Muscle of arm (tissue), 14 donors: Measurements from ENCODE around the gene KLHDC3. TPM values are rescaled to one million over a fixed set of nuclear protein-coding genes. Genes with fewer than 3 reads are reported as not detected.

Source experiments
- DNase-seq: peaks from one replicate; pipeline ENCODE4 v3.0.0-alpha.2; 2013
- long read RNA-seq, 11 donors: transcript quantifications; one replicate each; lab custom pipeline, GENCODE V29; 2026
- polyA plus RNA-seq, 12 donors: library from polyadenylated mRNA; unstranded; fragments of 120-200 nt; gene quantifications; one replicate each; pipeline ENCODE4 v1.2.1, GENCODE V29; 2013; ENCODE audit not compliant: insufficient read length in 12 of 12

Gene KLHDC3
- 100 to 1,000 TPM; 120 to 250 (median 193) TPM for polyA plus RNA-seq
- long read RNA-seq, donor 1, transcript KLHDC3-202 (11 exons, 1,909 nt), result major isoform, 24 of 30 reads
- long read RNA-seq, donor 1, partial matches to known transcripts, result 6 of 30 reads
- long read RNA-seq, donor 1, other reads (novel, unspliced or antisense), result 0 of 30 reads
- long read RNA-seq, donor 2, transcript KLHDC3-202 (11 exons, 1,909 nt), result major isoform, 103 of 160 reads
- long read RNA-seq, donor 2, partial matches to known transcripts, result 52 of 160 reads
- long read RNA-seq, donor 2, other reads (novel, unspliced or antisense), result 5 of 160 reads
- long read RNA-seq, donor 3, transcript KLHDC3-202 (11 exons, 1,909 nt), result major isoform, 43 of 50 reads
- long read RNA-seq, donor 3, partial matches to known transcripts, result 7 of 50 reads
- long read RNA-seq, donor 3, other reads (novel, unspliced or antisense), result 0 of 50 reads
- long read RNA-seq, donor 4, transcript KLHDC3-202 (11 exons, 1,909 nt), result major isoform, 32 of 58 reads
- long read RNA-seq, donor 4, partial matches to known transcripts, result 26 of 58 reads
- long read RNA-seq, donor 4, other reads (novel, unspliced or antisense), result 0 of 58 reads
- long read RNA-seq, donor 5, transcript KLHDC3-202 (11 exons, 1,909 nt), result major isoform, 140 of 190 reads
- long read RNA-seq, donor 5, partial matches to known transcripts, result 45 of 190 reads
- long read RNA-seq, donor 5, other reads (novel, unspliced or antisense), result 5 of 190 reads
- long read RNA-seq, donor 6, transcript KLHDC3-202 (11 exons, 1,909 nt), result major isoform, 30 of 56 reads
- long read RNA-seq, donor 6, partial matches to known transcripts, result 26 of 56 reads
- long read RNA-seq, donor 6, other reads (novel, unspliced or antisense), result 0 of 56 reads
- long read RNA-seq, donor 7, transcript KLHDC3-202 (11 exons, 1,909 nt), result major isoform, 38 of 49 reads
- long read RNA-seq, donor 7, partial matches to known transcripts, result 11 of 49 reads
- long read RNA-seq, donor 7, other reads (novel, unspliced or antisense), result 0 of 49 reads
- long read RNA-seq, donor 8, transcript KLHDC3-202 (11 exons, 1,909 nt), result major isoform, 113 of 156 reads
- long read RNA-seq, donor 8, partial matches to known transcripts, result 43 of 156 reads
- long read RNA-seq, donor 8, other reads (novel, unspliced or antisense), result 0 of 156 reads
- long read RNA-seq, donor 9, transcript KLHDC3-202 (11 exons, 1,909 nt), result major isoform, 37 of 84 reads
- long read RNA-seq, donor 9, partial matches to known transcripts, result 47 of 84 reads
- long read RNA-seq, donor 9, other reads (novel, unspliced or antisense), result 0 of 84 reads
- long read RNA-seq, donor 10, transcript KLHDC3-202 (11 exons, 1,909 nt), result major isoform, 90 of 115 reads
- long read RNA-seq, donor 10, partial matches to known transcripts, result 24 of 115 reads
- long read RNA-seq, donor 10, other reads (novel, unspliced or antisense), result 0 of 115 reads
- long read RNA-seq, donor 11, transcript KLHDC3-202 (11 exons, 1,909 nt), result major isoform, 58 of 76 reads
- long read RNA-seq, donor 11, partial matches to known transcripts, result 18 of 76 reads
- long read RNA-seq, donor 11, other reads (novel, unspliced or antisense), result 0 of 76 reads

DNA sequence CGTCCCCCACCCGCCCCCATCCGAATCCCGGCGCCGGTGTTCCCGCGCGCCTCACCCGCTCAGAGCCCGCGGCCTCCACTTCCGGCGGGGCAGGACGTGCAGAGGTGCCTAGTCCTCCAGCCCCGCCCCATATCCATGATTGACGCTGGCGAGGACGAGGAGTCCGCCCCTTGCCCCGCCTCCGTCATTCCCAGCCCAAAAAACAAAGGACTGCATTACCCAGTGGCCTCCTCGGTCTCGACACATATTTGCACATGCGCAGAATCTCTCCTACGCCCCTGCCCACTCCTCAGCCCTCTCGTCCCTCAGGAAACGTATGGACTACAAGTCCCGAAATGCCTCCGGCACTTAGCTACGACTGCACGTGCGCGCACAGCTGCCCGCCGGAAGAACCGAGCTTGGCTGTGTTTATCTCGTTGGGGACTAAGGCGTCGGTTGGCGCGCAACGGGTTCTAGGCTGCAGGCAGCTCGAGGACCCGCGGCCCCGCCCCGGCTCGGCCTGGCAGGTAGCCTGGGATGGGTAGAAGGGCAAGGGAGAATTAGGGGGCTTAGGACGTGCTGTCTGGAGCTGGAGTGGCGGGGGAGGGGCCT, at the start of gene KLHDC3, which contains the start of gene MEA1:
Gene KLHDC3, plus strand, starts transcription at position 407 of the 591 bp plus-strand sequence. CDS start 2,944 bp downstream, outside the sequence.
Gene MEA1, minus strand, starts transcription at position 104 of the 591 bp plus-strand sequence. CDS start 133 bp downstream, outside the sequence.
- DNase-seq, result peak; percentile 99

DNA sequence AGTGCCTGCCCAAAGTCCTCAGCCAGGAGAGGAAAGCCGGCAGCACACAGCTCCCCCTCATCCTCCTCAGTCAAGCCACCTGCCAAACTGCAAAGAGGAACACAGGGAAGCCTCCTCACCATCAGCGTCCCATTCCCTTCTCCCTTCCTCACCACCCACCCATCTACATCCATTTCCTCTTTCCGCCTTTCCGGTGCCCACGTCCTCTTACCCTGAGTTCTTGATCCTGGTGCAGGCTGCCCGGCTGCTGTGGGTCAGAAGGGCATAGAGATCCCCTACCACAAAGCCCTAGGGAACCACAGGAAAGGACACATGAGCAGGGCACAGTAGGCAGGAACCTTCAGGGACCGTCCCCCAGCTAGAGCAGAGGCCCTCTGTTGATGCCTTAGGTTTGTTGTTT, 47.5 kb upstream of the KLHDC3 start:
- no peak for DNase-seq

- DNase-seq, result no peak
Observed at GRCh38 chr6:42967228-42967627, 46.8 kb upstream of the KLHDC3 start.

- DNase-seq, result no peak
Observed at GRCh38 chr6:42968126-42968701, 45.8 kb upstream of the KLHDC3 start.

GRCh38 chr6:42968783-42969182, 45.3 kb upstream of the KLHDC3 start:
- DNase-seq, result no peak

DNA sequence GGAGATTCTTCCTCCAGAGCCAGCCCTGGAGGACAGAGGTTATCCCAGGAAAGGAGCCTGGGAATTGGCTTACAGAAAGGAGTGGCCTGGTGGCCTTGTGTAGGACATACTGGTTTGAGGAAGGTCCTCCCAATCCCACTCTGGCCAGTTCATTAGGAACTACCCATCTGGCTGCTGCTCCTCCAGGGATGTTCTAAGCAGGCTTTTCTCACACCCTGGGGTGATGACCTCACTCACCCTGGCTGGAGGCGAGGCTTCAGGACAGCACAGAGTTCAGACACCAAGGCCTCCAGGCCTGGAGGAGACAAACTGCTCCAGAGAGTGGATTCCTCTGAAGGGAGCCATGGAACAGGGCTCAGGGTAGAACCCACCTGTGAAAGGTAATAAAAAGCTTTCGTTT, 44.6 kb upstream of the KLHDC3 start:
- DNase-seq, result no peak

DNA sequence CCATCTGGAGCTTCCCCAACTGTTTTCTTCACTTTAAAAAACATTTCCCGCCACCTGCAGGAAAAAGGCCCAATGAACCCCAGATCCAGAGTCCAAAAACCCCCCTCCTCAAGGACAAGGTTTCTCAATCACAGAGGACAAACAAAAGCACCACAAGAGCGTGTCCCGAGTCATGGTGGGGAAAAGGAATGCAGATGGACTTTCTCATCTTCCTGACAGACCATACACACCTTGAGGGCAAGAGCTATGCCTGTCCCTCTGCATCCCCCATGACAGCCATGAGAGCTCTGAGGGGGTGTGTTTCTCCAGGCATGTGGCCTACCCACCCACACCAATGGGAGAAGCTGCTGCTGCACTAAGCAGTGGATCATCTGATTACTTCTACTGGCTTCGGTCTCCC, 44.1 kb upstream of the KLHDC3 start:
- DNase-seq, result no peak

- DNase-seq, result no peak
Observed at GRCh38 chr6:42970871-42971612, 43.0 kb upstream of the KLHDC3 start.

DNA sequence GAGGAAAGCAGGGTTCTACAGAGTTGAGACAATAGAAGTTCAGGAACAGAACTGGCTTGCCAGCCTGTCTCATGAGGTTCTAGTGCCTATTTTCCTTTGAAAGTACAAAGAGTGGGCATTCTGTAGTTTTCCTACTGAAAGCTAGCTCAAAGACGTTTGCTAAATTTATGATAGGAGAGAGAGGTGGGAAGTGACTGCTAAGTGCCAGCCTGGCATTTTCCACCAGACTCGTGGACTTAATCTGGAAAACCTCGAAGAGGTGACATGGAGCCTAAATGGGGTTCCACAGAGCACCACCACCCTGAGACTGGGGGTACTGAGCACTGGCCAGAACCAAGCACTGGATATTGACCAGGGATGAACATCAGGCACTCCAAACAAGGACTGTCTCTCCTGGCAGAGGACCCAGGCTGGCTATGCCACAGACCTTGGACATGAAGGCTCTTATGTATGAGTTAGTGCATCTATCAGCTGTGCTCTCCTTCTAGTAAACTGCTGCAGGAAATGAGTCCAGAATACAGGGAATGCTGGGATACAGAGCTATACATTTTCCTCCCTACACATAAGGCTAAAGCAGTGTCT, 42.2 kb upstream of the KLHDC3 start:
- no peak for DNase-seq

- no peak for DNase-seq
Observed at GRCh38 chr6:42973926-42974325, 40.1 kb upstream of the KLHDC3 start.

GRCh38 chr6:42974919-42975505, 39.0 kb upstream of the KLHDC3 start:
- DNase-seq, result no peak

DNA sequence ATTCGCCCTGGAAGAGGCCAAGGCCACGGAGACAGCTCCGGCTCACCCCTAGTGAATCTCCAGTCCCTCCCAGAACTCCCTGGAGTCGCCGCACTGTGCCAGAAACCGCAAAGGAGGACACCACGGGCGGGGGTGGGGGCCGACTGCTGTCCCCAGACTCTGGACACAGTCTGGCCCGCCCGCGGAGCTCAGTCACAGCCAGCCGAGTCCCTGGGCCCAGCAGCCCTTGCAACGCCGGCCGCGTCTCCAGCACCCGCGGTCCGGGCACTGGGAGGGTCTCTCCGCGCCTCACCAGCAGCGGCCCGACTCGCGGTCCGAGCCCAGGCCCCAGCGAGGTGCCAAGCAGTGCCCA, 35.6 kb upstream of the KLHDC3 start:
- no peak for DNase-seq

DNA sequence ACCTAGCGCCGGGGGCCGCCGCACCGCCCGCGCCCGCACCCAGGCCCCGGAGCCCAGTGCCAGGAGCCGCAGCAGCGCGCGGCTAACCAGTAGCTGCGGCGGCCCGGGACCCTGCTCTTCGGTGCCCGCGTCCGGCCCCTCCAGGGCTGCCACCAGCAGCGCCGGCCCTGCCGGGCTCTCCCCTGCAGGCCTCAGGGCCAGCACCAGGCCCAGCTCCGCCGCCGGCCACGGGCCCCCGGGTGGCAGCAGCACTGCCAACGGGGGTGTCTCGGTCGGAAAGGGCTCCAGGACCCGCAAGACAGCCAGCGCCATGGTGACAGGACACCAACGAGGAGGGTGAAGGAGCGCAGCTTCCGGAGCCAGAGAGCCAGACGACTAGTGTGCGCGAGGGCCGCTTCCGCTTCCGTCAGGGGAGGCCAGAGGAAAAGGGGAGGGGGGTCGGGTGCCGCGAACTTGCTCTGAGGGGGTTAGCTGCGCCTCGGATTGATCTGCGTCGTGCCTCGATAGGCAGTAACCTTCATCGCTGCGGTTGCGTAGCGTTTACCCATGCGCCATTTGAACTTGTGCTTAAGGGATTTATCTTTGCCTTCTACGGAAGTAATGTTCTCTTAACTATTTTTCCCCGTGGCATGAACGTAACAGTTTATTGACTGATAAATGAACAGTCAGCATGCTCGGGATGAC, 35.1 kb upstream of the KLHDC3 start, which contains the start of gene PEX6:
Gene PEX6, minus strand, starts transcription at position 343 of the 684 bp plus-strand sequence. Its CDS starts 31 bp downstream, at position 312.
- peak; percentile 91 for DNase-seq

DNA sequence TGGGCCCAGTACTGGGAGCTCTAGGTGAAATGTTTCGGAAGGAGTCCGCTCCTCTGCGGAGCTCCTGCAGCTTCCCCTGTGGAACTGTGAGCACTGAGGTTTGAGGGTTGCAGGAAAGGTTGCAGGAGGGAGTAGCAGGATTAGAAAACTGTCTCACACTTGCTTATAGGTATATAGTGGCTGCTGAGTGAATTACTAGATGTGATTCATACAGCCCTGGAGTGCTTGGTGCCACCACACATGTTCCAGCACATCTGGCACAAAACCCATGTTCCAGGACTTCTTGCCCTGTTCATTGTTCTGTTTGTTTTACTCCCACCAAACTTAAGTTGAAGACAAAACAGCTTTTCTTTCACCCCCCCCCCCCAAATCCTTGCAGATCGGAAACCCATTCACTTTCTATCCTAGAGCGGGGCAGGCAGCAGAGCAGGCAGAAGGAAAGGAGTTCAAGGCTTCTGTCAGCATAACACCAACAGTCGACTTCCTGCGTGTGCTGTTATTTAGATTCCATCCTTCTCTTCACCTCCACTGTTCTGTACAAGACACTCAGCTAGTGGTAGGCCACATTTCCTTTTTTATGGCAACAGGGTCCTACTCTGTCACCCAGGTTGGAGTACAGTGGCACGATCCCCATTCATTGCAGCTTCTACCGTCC, 34.4 kb upstream of the KLHDC3 start:
- DNase-seq, result no peak

DNA sequence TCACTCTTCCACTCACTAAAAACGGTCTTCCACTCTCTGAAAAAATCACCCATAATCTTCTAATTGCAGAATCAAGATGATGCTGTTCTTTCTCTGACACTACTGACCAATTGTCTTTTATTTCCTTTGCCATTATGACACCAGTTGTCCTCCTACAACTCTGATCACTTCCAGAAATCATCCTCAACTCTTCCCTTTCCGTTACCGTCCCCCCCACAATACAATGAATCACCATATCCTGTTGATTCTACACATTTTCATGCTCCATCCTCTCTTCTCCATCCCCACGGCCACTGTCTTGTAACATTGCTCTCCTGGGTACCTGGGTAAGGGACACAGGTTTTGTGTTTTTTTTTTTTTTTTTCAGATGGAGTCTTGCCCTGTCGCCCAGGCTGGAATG, 32.2 kb upstream of the KLHDC3 start:
- no peak for DNase-seq

DNA sequence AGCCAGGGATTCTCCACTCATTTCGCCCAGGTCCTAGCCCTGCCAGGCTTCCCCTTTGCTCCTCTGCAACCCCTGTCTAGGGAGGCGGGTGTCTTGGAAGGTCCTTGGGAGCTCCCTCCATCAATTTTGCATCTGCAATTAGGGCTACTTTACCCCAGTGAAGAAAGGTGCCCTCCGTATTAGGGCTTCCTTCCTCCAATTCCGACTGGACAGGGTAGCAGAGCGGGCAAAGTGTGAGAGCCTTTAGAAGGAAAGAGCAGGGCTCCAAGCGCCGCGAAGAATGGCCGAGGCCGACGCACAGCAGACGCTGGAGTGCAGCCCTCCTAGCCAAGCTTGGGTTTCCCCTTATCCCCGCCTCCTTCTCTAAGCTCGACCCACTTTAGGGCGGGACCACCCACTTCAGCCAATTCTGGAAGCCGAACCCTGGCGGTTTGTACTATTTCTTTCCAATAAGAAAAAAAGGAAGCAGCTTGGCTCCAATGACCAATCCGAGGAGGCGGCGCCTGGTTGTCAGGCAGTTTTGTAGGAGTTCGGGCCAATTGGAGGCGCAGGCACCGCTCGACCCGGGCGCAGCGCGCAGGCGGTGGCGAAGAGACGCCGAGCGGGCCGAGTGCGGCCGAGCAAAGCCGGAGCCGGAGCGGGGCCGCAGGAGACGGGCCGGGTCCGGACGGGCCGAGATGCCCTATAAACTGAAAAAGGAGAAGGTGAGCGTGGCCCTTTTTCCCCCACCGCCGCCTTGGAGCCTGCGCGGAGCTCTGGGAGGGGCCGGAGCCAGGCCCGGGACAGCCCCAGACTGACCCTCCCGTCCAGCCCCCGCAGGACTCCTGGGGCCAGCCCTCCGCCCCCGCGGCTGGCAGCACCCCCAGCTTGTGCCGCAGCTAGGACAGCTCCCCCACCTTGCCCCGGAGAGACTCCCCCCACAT, 29.8 kb upstream of the KLHDC3 start, which contains the start of gene PPP2R5D:
Gene PPP2R5D, plus strand, starts transcription at position 570 of the 923 bp plus-strand sequence. Its CDS starts 108 bp downstream, at position 678.
- DNase-seq, result peak; percentile 98
